Right lobe of liver (tissue), 4 donors: ENCODE measurements around the gene TIAM2.

ENCODE experiments used
- POLR2A ChIP-seq: fragments of 450-650 bp; IDR thresholded peaks from one replicate; pipeline ENCODE4 v1.6.1; 2017; ENCODE audit warnings: antibody characterized with exemption, mild to moderate bottlenecking
- TF ChIP-seq, protein P1 (sequence below), 4 donors: fragments of 200-600 bp in 3 of 4; fragments of 450-650 bp in 1 of 4; IDR thresholded peaks; one replicate each; pipeline versions ENCODE4 v1.5.1 to v1.8.0; 2016 to 2022; ENCODE audit warnings: antibody characterized with exemption in 4 of 4, mild to moderate bottlenecking in 2 of 4
- donor health status: DM: no; HTN: no; CAD: no.
- donor health status: DM: no; HTN: no; CAD: no.
- donor health status: DM: no; HTN: yes; CAD: no.

- TF ChIP-seq, protein P1, sequence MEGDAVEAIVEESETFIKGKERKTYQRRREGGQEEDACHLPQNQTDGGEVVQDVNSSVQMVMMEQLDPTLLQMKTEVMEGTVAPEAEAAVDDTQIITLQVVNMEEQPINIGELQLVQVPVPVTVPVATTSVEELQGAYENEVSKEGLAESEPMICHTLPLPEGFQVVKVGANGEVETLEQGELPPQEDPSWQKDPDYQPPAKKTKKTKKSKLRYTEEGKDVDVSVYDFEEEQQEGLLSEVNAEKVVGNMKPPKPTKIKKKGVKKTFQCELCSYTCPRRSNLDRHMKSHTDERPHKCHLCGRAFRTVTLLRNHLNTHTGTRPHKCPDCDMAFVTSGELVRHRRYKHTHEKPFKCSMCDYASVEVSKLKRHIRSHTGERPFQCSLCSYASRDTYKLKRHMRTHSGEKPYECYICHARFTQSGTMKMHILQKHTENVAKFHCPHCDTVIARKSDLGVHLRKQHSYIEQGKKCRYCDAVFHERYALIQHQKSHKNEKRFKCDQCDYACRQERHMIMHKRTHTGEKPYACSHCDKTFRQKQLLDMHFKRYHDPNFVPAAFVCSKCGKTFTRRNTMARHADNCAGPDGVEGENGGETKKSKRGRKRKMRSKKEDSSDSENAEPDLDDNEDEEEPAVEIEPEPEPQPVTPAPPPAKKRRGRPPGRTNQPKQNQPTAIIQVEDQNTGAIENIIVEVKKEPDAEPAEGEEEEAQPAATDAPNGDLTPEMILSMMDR (IDR thresholded peaks at IDR 0.05): no peak
- no peak for TF ChIP-seq POLR2A
Observed at GRCh38 chr6:155004576-155005372, 9.7 kb downstream of the TIAM2 start.
